OCI-LY1 (cell line): ENCODE data around the gene ZNF718.

Experiments used
- H2AFZ ChIP-seq: fragments of 200-600 bp; sonication (generic), shearing (Covaris generic); 2 replicates; pipeline ENCODE4 v1.6.0; 2014; ENCODE audit warnings: antibody characterized with exemption, mild to moderate bottlenecking, low read length
- H3F3A ChIP-seq: fragments of 200-600 bp; sonication (generic), shearing (Covaris generic); 2 replicates; pipeline ENCODE4 v1.6.0; 2014; ENCODE audit warnings: mild to moderate bottlenecking, antibody characterized with exemption, low read length, moderate library complexity; ENCODE audit not compliant: insufficient read depth
- H3K27ac ChIP-seq: fragments of 200-600 bp; sonication (generic); 2 replicates; pipeline ENCODE4 v1.5.1; 2014; ENCODE audit warnings: low read length, mixed run types, mild to moderate bottlenecking, low read depth; ENCODE audit not compliant: poor library complexity, severe bottlenecking
- H3K27me3 ChIP-seq: fragments of 200-600 bp; sonication (generic); 2 replicates; pipeline ENCODE4 v1.6.0; 2014; ENCODE audit warnings: antibody characterized with exemption, mild to moderate bottlenecking, low read length, moderate library complexity; ENCODE audit not compliant: insufficient read depth
- H3K36me3 ChIP-seq: fragments of 200-600 bp; sonication (generic); 2 replicates; pipeline ENCODE4 v1.6.1; 2014; ENCODE audit warnings: mild to moderate bottlenecking, antibody characterized with exemption, low read length, moderate library complexity, mixed read lengths; ENCODE audit not compliant: insufficient read depth
- H3K4me1 ChIP-seq: fragments of 200-600 bp; sonication (generic); 2 replicates; pipeline ENCODE4 v1.5.1; 2014; ENCODE audit warnings: mild to moderate bottlenecking, low read length, moderate library complexity; ENCODE audit not compliant: insufficient read depth, severe bottlenecking
- H3K4me2 ChIP-seq: fragments of 200-600 bp; sonication (generic), shearing (Covaris generic); 2 replicates; pipeline ENCODE4 v1.6.1; 2014; ENCODE audit warnings: low read length
- H3K4me3 ChIP-seq: fragments of 200-600 bp; sonication (generic); 2 replicates; pipeline ENCODE4 v1.5.1; 2014; ENCODE audit warnings: low read length, low read depth, mild to moderate bottlenecking, mixed read lengths; ENCODE audit not compliant: poor library complexity, severe bottlenecking
- H3K79me2 ChIP-seq: fragments of 200-600 bp; shearing (Covaris generic); 2 replicates; pipeline ENCODE4 v1.6.1; 2016; ENCODE audit warnings: mixed run types, low read length, mixed read lengths; ENCODE audit not compliant: insufficient read depth
- H3K9ac ChIP-seq: fragments of 200-600 bp; sonication (generic), shearing (Covaris generic); 2 replicates; pipeline ENCODE4 v1.6.1; 2014; ENCODE audit warnings: mild to moderate bottlenecking, low read length, mixed read lengths
- H3K9me2 ChIP-seq: fragments of 200-600 bp; sonication (generic), shearing (Covaris generic); 2 replicates; pipeline ENCODE4 v1.6.1; 2014; ENCODE audit warnings: low read depth, mild to moderate bottlenecking, low read length, mixed read lengths
- H3K9me3 ChIP-seq: fragments of 200-600 bp; shearing (Covaris generic); 2 replicates; pipeline ENCODE4 v1.6.1; 2014; ENCODE audit warnings: low read length, mixed read lengths
- H4K20me1 ChIP-seq: fragments of 200-600 bp; sonication (generic), shearing (Covaris generic); 2 replicates; pipeline ENCODE4 v1.6.0; 2016; ENCODE audit warnings: mild to moderate bottlenecking, low read length; ENCODE audit not compliant: insufficient read depth
- CTCF ChIP-seq: fragments of 200-600 bp; sonication (generic), shearing (Covaris generic); IDR thresholded peaks from 2 replicates; pipeline ENCODE4 v1.5.1; 2017; ENCODE audit warnings: mild to moderate bottlenecking, antibody characterized with exemption, low read length, moderate library complexity, mixed read lengths
- EZH2 ChIP-seq: fragments of 200-600 bp; sonication (generic), shearing (Covaris generic); IDR thresholded peaks from 2 replicates; pipeline ENCODE4 v1.8.0; 2017; ENCODE audit warnings: borderline replicate concordance, mixed run types, mild to moderate bottlenecking, antibody characterized with exemption, low read length, moderate library complexity, mixed read lengths

The ZNF718 gene

GRCh38 chr4:98386-98785, 25.9 kb upstream of the ZNF718 start:
- no peak for TF ChIP-seq EZH2
- no peak for TF ChIP-seq CTCF
- no peak overlapping the region for H3K27ac ChIP-seq
- H3K9me3 ChIP-seq, result no peaks in the 10 kb centered on the region
- H3K4me3 ChIP-seq, result no peak overlapping the region
- H3K4me2 ChIP-seq, result no peak overlapping the region
- H3K27me3 ChIP-seq, result no peaks in the 10 kb centered on the region
- H3K9ac ChIP-seq, result no peak overlapping the region
- H4K20me1 ChIP-seq, result no peaks in the 10 kb centered on the region
- H3K4me1 ChIP-seq, result no peaks in the 10 kb centered on the region
- no peaks in the 10 kb centered on the region for H3K9me2 ChIP-seq
- H3K36me3 ChIP-seq, result no peaks in the 10 kb centered on the region
- H3K79me2 ChIP-seq, result no peaks in the 10 kb centered on the region
- no peak overlapping the region for H2AFZ ChIP-seq
- no peaks in the 10 kb centered on the region for H3F3A ChIP-seq

- no peak overlapping the region for H3K9ac ChIP-seq
- no peaks in the 10 kb centered on the region for H3K9me3 ChIP-seq
Measured at GRCh38 chr4:99863-100262, 24.4 kb upstream of the ZNF718 start.

GRCh38 chr4:107083-107443, 17.2 kb upstream of the ZNF718 start:
- Histone ChIP-seq H3K4me2 (no peak overlapping the region), H3K27me3 (no peaks in the 10 kb centered on the region), H3K79me2 (no peaks in the 10 kb centered on the region), H3K9me3 (no peaks in the 10 kb centered on the region), H3K27ac (no peak overlapping the region), H4K20me1 (no peaks in the 10 kb centered on the region), H3K4me1 (no peaks in the 10 kb centered on the region), H3K4me3 (no peak overlapping the region), H3K9ac (no peak overlapping the region), H3K36me3 (no peaks in the 10 kb centered on the region), H3F3A (no peaks in the 10 kb centered on the region), H3K9me2 (no peaks in the 10 kb centered on the region), H2AFZ (no peak overlapping the region)
- no peak for TF ChIP-seq CTCF
- no peak for TF ChIP-seq EZH2

More at GRCh38 chr4:99863-100262, 24.4 kb upstream of the ZNF718 start:
- Histone ChIP-seq H3K4me1 (no peaks in the 10 kb centered on the region), H3K4me3 (no peak overlapping the region), H2AFZ (no peak overlapping the region), H4K20me1 (no peaks in the 10 kb centered on the region), H3K27ac (no peak overlapping the region), H3K79me2 (no peaks in the 10 kb centered on the region), H3K36me3 (no peaks in the 10 kb centered on the region), H3K27me3 (no peaks in the 10 kb centered on the region), H3F3A (no peaks in the 10 kb centered on the region), H3K4me2 (no peak overlapping the region), H3K9me2 (no peaks in the 10 kb centered on the region)
- TF ChIP-seq EZH2 (no peak), CTCF (no peak)
